Fibroblast of lung (primary cell): ENCODE results near the gene KNDC1. TPM values are rescaled to one million over a fixed set of nuclear protein-coding genes. Genes with fewer than 3 reads are reported as not detected.
"Not testable (repeated sequence)": the region's sequence is repeated elsewhere in the genome, so short reads cannot be mapped to it uniquely, and the experiment has no call there.

Experiments used
- DNase-seq, 2 donors: peaks; one replicate each; pipeline versions ENCODE4 v3.0.0 to v3.0.0-alpha.2; 2010; ENCODE audit warnings: low read depth in 2 of 2
- H2AFZ ChIP-seq: 2 replicates; pipeline ENCODE4 v1.5.1; 2012; ENCODE audit warnings: low read length, control low read depth, inconsistent platforms
- H3K27ac ChIP-seq: 2 replicates; pipeline ENCODE4 v1.5.1; 2011; ENCODE audit warnings: low read length, control low read depth; ENCODE audit not compliant: insufficient read depth
- H3K27me3 ChIP-seq: 2 replicates; pipeline ENCODE4 v1.5.1; 2011; ENCODE audit warnings: mild to moderate bottlenecking, low read length; ENCODE audit not compliant: control insufficient read depth, insufficient read depth
- H3K36me3 ChIP-seq: 2 replicates; pipeline ENCODE4 v1.5.1; 2011; ENCODE audit warnings: low read length; ENCODE audit not compliant: control insufficient read depth, insufficient read depth
- H3K4me1 ChIP-seq: 2 replicates; pipeline ENCODE4 v1.5.1; 2011; ENCODE audit warnings: low read length; ENCODE audit not compliant: control insufficient read depth, insufficient read depth; ENCODE audit errors: extremely low read depth
- H3K4me2 ChIP-seq: 2 replicates; pipeline ENCODE4 v1.5.1; 2011; ENCODE audit warnings: low read length, control low read depth; ENCODE audit not compliant: insufficient read depth; ENCODE audit errors: extremely low read depth
- H3K4me3 ChIP-seq, 4 experiments: fragments of 200-600 bp in 1 of 4; sonication (generic) in 1 of 4; replicated peaks in 1 of 4; 2 replicates each; pipeline ENCODE4 v1.5.1; 2011 to 2016; ENCODE audit warnings: low read length in 4 of 4, low read depth in 3 of 4, mild to moderate bottlenecking in 3 of 4, control low read depth in 2 of 4, inconsistent platforms in 1 of 4, mixed read lengths in 1 of 4; ENCODE audit not compliant: insufficient read depth in 1 of 4; ENCODE audit errors: control extremely low read depth in 1 of 4
- H3K79me2 ChIP-seq: 2 replicates; pipeline ENCODE4 v1.5.1; 2012; ENCODE audit warnings: mild to moderate bottlenecking, low read length, inconsistent platforms; ENCODE audit not compliant: control insufficient read depth, insufficient read depth
- H3K9ac ChIP-seq: 2 replicates; pipeline ENCODE4 v1.5.1; 2011; ENCODE audit warnings: mild to moderate bottlenecking, low read length, control low read depth; ENCODE audit not compliant: insufficient read depth
- H3K9me3 ChIP-seq: 2 replicates; pipeline ENCODE4 v1.5.1; 2012; ENCODE audit warnings: low read depth, low read length; ENCODE audit not compliant: control insufficient read depth, insufficient read depth
- H4K20me1 ChIP-seq: 2 replicates; pipeline ENCODE4 v1.5.1; 2011; ENCODE audit warnings: low read length; ENCODE audit not compliant: control insufficient read depth, insufficient read depth; ENCODE audit errors: extremely low read depth
- EZH2 ChIP-seq: IDR thresholded peaks from 2 replicates; pipeline ENCODE4 v1.5.1; 2012; ENCODE audit warnings: low read length, control low read depth, mild to moderate bottlenecking; ENCODE audit errors: missing control alignments
- polyA plus RNA-seq, 2 donors: library from polyadenylated mRNA; depleted of rRNA in 1 of 2; stranded (reverse) in 1 of 2; unstranded in 1 of 2; fragments of >200 nt; gene quantifications; 2 replicates each; pipeline ENCODE4 v1.2.1, GENCODE V29; 2011 to 2012; ENCODE audit warnings: missing spikeins in 1 of 2
- total RNA-seq: library from RNA; depleted of rRNA; stranded (reverse); fragments of >200 nt; gene quantifications from 2 replicates; pipeline ENCODE4 v1.2.1, GENCODE V29; 2014
- TF ChIP-seq, protein P1 (sequence below), 2 donors: IDR thresholded peaks in 1 of 2; conservative IDR thresholded peaks in 1 of 2; 1 replicate in 1 of 2; 2 replicates in 1 of 2; pipeline ENCODE4 v1.5.1; 2011 to 2012; ENCODE audit warnings: low read length in 2 of 2, control low read depth in 1 of 2, inconsistent platforms in 1 of 2, low read depth in 1 of 2, mild to moderate bottlenecking in 1 of 2

The KNDC1 gene
- total and polyA plus RNA-seq, 2 donors (not counting 1 experiment from before 2014, with no cell fraction given) = 0.20 to 0.50 TPM

DNA sequence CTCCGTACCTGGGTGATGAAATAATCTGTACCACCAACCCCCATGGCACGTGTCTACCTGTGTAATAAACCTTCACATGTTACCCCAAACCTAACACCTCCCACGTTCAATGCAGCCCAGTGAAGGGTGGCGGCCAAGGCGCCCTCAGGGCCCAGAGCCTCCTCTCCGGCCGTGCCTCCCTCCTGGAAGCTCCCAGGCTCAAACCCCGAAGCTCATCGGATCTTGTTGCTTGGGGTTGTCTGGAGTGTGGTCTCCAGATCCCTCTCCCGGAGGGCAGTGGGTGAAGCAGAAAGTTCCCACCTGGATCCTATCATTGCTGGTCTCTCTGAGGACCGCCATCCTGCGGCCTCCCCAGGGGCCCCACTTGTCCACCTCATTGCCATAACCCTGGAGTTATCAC is 9.4 kb upstream of the KNDC1 start:
- Histone ChIP-seq H3K4me1 (no peaks in the 10 kb centered on the region), H3K4me3 (no peak overlapping the region)
- DNase-seq = no peak

DNA sequence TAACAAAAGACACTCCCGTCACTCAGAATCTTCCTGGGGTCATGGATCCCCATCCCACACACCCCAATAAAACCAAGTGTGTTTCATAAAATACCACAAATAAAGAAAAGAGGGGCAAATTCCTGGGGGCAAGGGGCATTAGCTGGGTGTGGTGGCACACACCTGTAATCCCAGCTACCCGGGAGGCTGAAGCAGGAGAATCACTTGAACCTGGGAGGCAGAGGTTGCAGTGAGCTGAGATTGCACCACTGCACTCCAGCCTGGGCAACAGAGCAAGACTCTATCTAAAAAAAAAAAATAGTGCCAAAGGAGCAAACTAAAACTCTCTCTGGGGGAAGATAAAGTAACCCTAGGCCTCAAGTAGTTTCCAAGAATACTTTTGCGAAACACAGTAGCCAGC is 8.9 kb upstream of the KNDC1 start:
- not testable (repeated sequence) for H4K20me1 ChIP-seq, H3K79me2 ChIP-seq, H3K27me3 ChIP-seq, DNase-seq, H3K27ac ChIP-seq, H3K4me2 ChIP-seq, H3K4me3 ChIP-seq, H2AFZ ChIP-seq, H3K9ac ChIP-seq, H3K4me1 ChIP-seq, H3K36me3 ChIP-seq, H3K9me3 ChIP-seq

More for the DNA sequence above, 9.4 kb upstream of the KNDC1 start:
- no peaks in the 10 kb centered on the region for H3K36me3 ChIP-seq
- no peak overlapping the region for H2AFZ ChIP-seq
- H4K20me1 ChIP-seq = no peaks in the 10 kb centered on the region
- H3K4me2 ChIP-seq = no peak overlapping the region
- no peak overlapping the region for H3K9ac ChIP-seq
- no peaks in the 10 kb centered on the region for H3K27me3 ChIP-seq
- no peaks in the 10 kb centered on the region for H3K9me3 ChIP-seq
- no peak overlapping the region for H3K27ac ChIP-seq
- TF ChIP-seq EZH2 = no peak
- TF ChIP-seq, protein P1, sequence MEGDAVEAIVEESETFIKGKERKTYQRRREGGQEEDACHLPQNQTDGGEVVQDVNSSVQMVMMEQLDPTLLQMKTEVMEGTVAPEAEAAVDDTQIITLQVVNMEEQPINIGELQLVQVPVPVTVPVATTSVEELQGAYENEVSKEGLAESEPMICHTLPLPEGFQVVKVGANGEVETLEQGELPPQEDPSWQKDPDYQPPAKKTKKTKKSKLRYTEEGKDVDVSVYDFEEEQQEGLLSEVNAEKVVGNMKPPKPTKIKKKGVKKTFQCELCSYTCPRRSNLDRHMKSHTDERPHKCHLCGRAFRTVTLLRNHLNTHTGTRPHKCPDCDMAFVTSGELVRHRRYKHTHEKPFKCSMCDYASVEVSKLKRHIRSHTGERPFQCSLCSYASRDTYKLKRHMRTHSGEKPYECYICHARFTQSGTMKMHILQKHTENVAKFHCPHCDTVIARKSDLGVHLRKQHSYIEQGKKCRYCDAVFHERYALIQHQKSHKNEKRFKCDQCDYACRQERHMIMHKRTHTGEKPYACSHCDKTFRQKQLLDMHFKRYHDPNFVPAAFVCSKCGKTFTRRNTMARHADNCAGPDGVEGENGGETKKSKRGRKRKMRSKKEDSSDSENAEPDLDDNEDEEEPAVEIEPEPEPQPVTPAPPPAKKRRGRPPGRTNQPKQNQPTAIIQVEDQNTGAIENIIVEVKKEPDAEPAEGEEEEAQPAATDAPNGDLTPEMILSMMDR (conservative IDR thresholded peaks at IDR 0.05 in 1 of 2, IDR thresholded peaks at IDR 0.05 in 1 of 2; ENCODE audit: low read depth in 1 of 2, low read length in 2 of 2) = no peak
- H3K79me2 ChIP-seq = no peaks in the 10 kb centered on the region

DNA sequence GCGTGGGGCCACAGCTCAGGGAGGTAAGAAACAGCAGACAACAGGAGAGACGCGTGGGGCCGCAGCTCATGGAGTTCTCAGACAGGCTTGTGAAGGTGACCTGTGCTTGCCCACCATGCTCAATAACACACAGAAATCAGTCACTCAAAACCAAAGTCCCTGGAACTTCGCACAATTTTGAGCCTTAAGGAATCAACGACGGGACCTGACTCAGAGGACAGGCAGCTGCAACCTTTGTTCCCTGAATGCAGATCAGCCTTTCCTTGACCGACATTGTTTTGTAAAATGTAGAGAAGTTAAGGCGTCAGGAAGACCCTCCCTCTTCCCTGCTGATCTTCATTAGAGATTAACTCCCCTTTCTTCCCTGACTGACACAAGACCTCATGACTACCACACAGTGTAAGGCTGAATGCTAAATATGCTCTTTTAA is 8.5 kb upstream of the KNDC1 start:
- Histone ChIP-seq H4K20me1 (no peaks in the 10 kb centered on the region), H3K4me1 (no peaks in the 10 kb centered on the region), H3K4me2 (no peak overlapping the region), H3K79me2 (no peaks in the 10 kb centered on the region), H3K36me3 (no peaks in the 10 kb centered on the region), H3K4me3 (no peak overlapping the region), H3K9ac (no peak overlapping the region), H3K27ac (no peak overlapping the region), H2AFZ (no peak overlapping the region), H3K9me3 (no peaks in the 10 kb centered on the region), H3K27me3 (no peaks in the 10 kb centered on the region)
- DNase-seq = no peak
- TF ChIP-seq EZH2 = no peak
- TF ChIP-seq, protein P1 (conservative IDR thresholded peaks at IDR 0.05 in 1 of 2, IDR thresholded peaks at IDR 0.05 in 1 of 2; ENCODE audit: low read depth in 1 of 2, low read length in 2 of 2) = no peak
